ENCODE results near the gene GUCY1A2.
"Not testable (repeated sequence)": the region's sequence is repeated elsewhere in the genome, so short reads cannot be mapped to it uniquely, and the experiment has no call there.

The GUCY1A2 gene, protein sequence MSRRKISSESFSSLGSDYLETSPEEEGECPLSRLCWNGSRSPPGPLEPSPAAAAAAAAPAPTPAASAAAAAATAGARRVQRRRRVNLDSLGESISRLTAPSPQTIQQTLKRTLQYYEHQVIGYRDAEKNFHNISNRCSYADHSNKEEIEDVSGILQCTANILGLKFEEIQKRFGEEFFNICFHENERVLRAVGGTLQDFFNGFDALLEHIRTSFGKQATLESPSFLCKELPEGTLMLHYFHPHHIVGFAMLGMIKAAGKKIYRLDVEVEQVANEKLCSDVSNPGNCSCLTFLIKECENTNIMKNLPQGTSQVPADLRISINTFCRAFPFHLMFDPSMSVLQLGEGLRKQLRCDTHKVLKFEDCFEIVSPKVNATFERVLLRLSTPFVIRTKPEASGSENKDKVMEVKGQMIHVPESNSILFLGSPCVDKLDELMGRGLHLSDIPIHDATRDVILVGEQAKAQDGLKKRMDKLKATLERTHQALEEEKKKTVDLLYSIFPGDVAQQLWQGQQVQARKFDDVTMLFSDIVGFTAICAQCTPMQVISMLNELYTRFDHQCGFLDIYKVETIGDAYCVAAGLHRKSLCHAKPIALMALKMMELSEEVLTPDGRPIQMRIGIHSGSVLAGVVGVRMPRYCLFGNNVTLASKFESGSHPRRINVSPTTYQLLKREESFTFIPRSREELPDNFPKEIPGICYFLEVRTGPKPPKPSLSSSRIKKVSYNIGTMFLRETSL

DNA sequence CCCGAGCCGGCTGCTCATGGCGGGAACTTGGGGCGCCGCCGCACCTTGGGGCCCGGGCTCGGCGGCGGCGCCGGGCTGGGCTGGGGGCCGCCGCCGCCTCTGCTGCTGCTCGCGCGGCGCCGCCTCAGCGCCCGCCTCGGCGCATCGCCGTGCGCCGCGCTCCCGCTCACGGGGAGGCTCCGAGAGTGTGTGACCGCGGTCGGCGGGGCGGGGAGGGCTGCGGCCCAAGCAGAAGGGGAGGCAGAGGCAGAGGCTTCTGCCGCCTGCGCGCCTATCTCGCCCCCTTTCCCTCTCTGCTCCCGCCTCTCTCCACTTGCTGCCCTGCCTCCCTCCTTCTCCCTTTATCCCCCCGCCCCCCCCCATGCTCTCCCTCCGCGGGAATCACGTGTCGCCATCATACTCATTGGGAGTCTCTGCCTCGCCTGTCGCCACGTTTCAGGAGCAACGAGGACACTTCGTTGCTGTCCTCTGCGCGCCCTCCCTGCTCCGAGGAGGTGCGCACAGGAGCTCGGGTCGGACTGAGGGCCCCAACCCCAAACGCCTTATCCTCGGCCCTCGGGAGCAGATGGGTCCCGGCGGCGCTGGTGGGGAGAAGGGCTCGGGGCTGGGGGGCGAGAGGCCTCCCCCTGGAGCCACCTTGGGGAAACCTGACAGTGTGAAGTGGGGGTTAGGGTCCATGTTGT is at the start of gene GUCY1A2:
Gene GUCY1A2 (minus strand): TSS at position 258 of the 683 bp plus-strand sequence. CDS start 421 bp downstream, outside the sequence.
- DNase-seq: no peak

GRCh38 chr11:107054391-107054790 is 36.1 kb upstream of the GUCY1A2 start:
- DNase-seq: no peak

GRCh38 chr11:107051332-107051731 is 33.1 kb upstream of the GUCY1A2 start:
- not testable (repeated sequence) for DNase-seq

DNA sequence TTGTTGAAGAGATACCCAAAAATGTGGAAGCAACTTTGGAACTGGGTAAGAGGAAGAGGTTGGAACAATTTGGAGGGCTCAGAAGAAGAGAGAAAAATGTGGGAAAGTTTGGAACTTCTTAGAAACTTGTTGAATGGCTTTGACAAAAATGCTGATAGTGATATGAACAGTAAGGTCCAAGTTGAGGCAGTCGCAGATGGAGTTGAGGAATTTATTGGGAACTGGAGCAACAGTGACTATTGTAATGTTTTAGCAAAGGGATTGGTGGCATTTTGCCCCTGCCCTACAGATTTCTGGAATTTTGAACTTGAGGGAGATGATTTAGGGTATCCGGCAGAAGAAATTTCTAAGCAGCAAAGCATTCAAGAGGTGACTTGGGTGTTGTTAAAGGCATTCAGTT is 32.6 kb upstream of the GUCY1A2 start:
- DNase-seq: not testable (repeated sequence)

DNA sequence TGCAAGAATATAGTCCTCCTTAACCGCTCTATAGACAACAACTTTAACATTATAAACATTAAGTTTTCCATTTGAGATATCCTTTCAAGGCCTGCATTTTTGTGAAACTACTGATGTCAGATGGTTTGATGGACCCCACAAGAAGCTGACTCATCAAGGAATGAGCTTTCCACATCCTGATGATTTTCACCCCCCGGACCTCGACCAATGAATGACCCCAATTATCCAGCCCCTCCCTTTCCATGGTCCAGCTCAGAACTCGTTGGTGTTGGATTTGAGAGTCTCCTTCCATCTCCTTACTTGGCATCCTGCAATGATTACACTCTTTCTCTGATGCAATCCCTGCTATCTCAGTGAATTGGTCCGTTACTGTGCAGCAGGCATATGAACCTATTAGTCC is 31.8 kb upstream of the GUCY1A2 start:
- no peak for DNase-seq

GRCh38 chr11:107044503-107044902 is 26.2 kb upstream of the GUCY1A2 start:
- no peak for DNase-seq

DNA sequence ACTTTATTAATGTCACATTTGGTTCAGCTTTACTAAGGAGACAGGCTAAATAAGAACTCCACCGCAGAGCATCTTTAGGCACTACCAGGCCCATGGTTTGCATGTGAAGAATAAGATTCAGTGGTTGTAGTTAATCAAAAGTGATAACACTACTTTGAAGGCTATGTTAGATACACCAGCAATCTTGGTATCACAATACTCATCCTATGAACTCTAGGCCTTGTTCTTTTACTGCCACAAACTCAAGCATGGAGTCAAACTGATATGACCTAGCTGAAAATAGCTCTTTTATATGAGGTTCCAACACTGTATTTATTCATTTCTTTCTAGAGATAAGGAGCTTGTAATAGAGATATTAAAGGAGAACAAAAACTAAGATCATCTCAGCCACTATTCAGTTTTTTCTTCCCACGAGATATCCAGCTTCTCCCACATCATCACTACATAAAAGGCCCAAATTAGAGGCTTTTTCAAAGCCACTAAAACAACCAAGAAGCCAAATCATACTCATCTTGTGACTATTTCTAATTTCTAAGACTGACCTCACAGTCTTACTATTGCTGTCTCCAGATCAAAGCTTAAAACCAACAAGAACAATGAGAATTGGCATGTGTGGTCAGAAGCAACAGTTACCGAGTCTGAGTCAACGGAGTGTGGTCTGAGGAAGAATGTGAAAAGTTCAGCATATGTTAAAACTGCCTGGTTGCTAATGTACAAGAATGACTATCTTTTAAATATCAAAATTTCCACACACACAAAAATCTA is 25.1 kb upstream of the GUCY1A2 start:
- DNase-seq: peak; percentile 39

DNA sequence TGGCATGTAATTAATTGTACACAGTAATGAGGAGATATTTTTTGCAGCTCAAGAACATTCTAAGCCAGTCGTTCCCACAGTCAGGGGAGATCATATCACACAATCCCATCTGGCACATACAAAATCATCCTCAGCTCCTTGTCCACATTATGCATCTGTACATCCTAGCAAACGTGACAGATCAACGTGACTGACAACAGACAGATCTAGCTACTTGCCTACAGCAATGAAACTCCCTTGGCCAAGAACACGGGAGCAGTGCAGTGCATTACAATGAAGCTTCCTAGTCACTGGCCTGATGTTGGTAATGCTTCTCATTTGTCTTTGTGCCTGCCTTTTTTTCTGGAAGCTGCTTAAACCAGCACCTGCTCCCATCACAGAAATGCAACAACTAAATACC is 24.5 kb upstream of the GUCY1A2 start:
- DNase-seq: no peak

DNA sequence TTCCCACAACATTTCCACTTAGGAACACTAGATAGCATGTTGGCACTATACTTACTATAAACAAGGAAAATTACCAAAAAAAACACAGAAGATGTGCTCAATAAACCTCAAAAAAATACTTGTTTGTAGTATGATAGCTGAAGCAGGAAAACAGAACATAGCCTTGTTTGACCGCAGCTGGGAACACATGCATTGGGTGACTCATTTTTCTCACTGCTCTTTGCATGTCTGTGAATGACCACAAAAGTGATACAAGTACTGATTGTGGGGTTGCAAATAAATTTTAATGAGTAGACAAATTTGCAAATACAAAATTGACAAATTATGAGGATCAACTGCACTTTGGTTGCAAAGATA is 22.8 kb upstream of the GUCY1A2 start:
- DNase-seq: peak; percentile 20

DNA sequence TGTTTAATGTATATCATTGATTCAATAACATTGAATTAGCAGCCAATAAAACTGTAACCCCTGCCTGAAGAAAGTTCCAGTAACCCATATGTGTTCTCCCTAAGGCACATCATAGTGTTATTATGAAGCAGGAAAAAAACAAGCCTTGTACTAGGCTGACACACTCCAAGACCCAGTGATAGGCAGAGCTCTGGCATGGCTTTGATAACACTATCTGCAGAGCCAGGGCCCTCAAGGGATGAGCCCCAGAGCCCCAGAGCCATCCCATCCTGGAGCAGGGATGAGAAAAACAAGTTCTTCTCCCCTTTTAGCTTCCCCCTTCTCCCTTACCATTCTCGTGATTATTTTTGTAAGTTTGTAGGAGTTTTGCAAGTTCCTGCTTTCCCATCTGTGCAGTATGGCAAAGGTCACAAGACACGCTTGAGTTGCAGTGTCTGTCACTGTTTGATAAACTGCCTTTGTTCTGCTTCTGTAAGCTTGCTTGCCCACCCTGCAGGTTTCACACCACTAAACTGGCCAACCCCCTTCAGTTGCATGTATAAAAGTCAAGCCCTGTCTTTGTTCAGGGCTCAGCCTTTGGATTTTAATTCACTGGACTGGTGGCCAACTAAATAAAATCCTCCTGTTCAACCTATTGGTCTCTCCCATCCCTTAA is 22.3 kb upstream of the GUCY1A2 start:
- DNase-seq: no peak

GRCh38 chr11:107025673-107026072 is 7.4 kb upstream of the GUCY1A2 start:
- DNase-seq: no peak

GRCh38 chr11:107020594-107020993 is 2.3 kb upstream of the GUCY1A2 start:
- DNase-seq: no peak

GRCh38 chr11:107018902-107019493 is 722 bp upstream of the GUCY1A2 start:
- no peak for DNase-seq

- DNase-seq: peak; percentile 30
These were observed 650 bp downstream of the GUCY1A2 start for GRCh38 chr11:107017433-107018218.

DNA sequence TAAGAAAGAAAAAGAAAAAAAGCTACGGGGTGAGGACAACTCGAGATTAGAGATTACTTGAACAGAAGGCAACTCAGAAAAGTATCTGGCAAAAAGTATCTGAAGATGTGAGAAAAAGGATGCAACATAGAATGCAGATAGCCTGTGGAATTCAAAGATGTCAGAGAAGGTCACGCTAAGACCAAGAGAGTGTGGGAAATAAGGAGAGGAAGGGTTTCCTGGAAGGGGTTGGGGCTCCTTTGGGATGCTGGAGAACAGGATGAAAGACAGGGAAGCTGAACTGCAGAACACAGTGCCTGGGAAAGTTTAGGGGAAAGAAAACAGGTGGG is 1.2 kb downstream of the GUCY1A2 start:
- DNase-seq: no peak

DNA sequence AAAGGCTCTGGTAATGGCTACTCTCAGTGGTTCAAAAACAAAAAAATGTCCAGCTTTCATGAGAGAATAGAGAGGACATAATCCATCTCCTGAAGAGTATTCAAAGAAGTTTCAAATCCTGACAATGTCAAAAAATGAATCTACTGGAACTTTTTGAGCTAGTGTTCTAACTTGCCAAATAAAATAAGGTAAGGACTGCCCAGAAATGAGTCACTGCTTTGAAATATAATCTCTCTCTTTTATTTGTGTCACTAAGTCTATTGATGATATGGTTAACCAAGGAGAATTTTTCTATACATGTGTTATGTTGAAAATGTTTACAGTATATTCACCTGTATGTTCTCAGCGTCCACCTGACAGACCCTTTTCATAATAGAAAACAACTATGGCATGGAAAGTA is 3.4 kb downstream of the GUCY1A2 start:
- no peak for DNase-seq

DNA sequence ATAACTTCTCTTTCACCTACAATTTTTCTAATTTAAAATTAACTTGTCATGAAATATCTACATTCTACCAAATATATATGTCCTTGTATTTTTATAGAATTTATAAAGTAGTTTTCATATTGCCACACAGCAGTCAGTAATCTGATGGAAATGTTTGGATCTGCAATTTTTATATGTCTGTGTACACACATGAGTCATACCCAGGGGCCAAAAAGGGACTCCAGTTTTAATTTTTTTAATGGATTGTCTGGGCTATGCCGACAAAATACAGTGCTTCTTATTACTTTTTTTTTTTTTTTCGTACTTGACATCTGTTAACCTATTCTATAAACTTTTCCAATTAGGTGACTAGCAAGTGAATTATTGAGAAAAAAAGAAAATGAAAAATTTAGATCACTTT is 6.3 kb downstream of the GUCY1A2 start:
- DNase-seq: no peak

GRCh38 chr11:107009190-107009589 is 9.1 kb downstream of the GUCY1A2 start:
- no peak for DNase-seq

DNA sequence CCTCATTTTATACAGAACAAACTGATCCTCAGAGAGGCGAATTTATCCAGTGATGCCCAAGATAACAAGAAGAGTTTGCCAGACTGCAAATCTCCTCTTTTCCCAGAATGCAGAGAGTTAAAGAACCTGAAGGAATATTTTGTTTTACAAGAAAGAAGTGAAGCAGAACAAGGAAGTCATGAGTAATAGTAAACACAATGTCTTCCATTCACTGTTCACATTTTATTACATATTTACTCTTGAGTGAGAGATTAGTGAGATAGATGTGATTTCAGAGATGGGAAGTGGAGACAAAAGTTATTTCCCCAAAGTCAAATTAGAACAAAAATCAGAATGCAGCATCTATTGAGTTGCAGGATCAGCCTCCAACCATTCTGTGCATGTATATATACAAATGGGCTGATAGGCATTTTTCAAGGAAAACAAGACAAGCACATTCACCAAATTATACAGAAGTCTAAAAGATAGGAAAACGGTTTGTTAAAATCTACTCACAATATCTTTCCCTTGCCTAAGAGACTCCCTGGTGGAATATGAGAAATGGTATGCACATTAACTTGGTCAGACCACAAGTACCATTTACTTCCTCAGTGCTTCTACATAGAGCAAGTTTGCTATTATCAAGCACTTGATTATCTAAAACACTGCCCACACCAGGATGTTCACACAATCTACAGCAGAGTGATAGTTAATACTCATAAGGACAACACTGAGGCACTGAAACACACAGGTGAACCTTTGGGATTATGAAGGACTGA is 12.0 kb downstream of the GUCY1A2 start:
- no peak for DNase-seq

- DNase-seq: no peak
These were observed 19.1 kb downstream of the GUCY1A2 start for GRCh38 chr11:106999196-106999595.

DNA sequence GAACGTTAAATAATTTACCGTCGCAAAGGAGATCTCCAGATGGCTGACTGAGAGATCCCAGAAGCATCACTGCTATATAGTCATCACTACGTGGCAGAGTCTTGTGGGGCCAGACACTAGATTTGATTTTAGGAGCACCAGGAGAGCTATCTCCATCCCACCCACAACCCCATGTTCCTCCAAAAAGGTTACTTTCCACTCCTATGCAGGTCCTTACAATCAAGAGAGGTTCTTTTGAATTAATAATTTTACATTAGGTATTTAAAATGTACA is 19.4 kb downstream of the GUCY1A2 start:
- DNase-seq: no peak

All from activated CD4-positive, alpha-beta T cell treated with anti-CD3 and anti-CD28 coated beads, Interleukin-10, Interleukin-2, amounts not matched to agents 100 ng/mL and 50 ng/mL, durations not matched to agents 16 hours and 8 hours (primary cell).